ENCODE results near the gene ANKRD13A. TPM values are rescaled to one million over a fixed set of nuclear protein-coding genes. Genes with fewer than 3 reads are reported as not detected.

ANKRD13A gene
- total and polyA plus RNA-seq, 2 of the 13 experiments (the other 11 are each of a cell fraction or from before 2014, with no cell fraction given): 34.1 to 41.6 TPM

GRCh38 chr12:109995686-109996482 is 3.3 kb upstream of the ANKRD13A start, which contains the start of gene GIT2 (continued):
- TF ChIP-seq IRF1 (CRISPR knock-in tag; IDR thresholded peaks at IDR 0.05; ENCODE audit: low read depth) (no peak), NAIF1 (CRISPR knock-in tag; IDR thresholded peaks at IDR 0.05; ENCODE audit: borderline replicate concordance) (no peak), GTF2F1 (IDR thresholded peaks at IDR 0.05; ENCODE audit: low read length) (no peak), MIER3 (CRISPR knock-in tag; IDR thresholded peaks at IDR 0.05; ENCODE audit: borderline replicate concordance) (no peak), SMAD3 (CRISPR knock-in tag; IDR thresholded peaks at IDR 0.05) (no peak; the same call in 1 of the 2 replicates), FUBP1 (CRISPR knock-in tag; IDR thresholded peaks at IDR 0.05; ENCODE audit: borderline replicate concordance) (no peak), SKI (IDR thresholded peaks at IDR 0.05; ENCODE audit: partially characterized antibody) (peak; percentile 72), KLF6 (CRISPR knock-in tag; IDR thresholded peaks at IDR 0.05) (no peak), SOX5 (CRISPR knock-in tag; IDR thresholded peaks at IDR 0.05; ENCODE audit: borderline replicate concordance) (no peak; the same call in 1 of the 2 replicates), SP140L (CRISPR knock-in tag; IDR thresholded peaks at IDR 0.05; ENCODE audit: borderline replicate concordance) (no peak), CEBPG (CRISPR knock-in tag; IDR thresholded peaks at IDR 0.05) (no peak), MYNN (CRISPR knock-in tag; IDR thresholded peaks at IDR 0.05; ENCODE audit: low read depth) (no peak), CBFB (CRISPR knock-in tag; IDR thresholded peaks at IDR 0.05) (no peak), SP5 (CRISPR knock-in tag; IDR thresholded peaks at IDR 0.05; ENCODE audit: borderline replicate concordance, low read depth) (no peak), ZNF761 (CRISPR knock-in tag; conservative IDR thresholded peaks at IDR 0.05) (peak; percentile 66; the same call in 1 of the 2 replicates), ZNF335 (CRISPR knock-in tag; IDR thresholded peaks at IDR 0.05) (no peak)
- TF ChIP-seq, protein P1, sequence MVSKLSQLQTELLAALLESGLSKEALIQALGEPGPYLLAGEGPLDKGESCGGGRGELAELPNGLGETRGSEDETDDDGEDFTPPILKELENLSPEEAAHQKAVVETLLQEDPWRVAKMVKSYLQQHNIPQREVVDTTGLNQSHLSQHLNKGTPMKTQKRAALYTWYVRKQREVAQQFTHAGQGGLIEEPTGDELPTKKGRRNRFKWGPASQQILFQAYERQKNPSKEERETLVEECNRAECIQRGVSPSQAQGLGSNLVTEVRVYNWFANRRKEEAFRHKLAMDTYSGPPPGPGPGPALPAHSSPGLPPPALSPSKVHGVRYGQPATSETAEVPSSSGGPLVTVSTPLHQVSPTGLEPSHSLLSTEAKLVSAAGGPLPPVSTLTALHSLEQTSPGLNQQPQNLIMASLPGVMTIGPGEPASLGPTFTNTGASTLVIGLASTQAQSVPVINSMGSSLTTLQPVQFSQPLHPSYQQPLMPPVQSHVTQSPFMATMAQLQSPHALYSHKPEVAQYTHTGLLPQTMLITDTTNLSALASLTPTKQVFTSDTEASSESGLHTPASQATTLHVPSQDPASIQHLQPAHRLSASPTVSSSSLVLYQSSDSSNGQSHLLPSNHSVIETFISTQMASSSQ (IDR thresholded peaks at IDR 0.05; ENCODE audit: low read depth): no peak
- TF ChIP-seq, protein P1 (CRISPR knock-in tag; IDR thresholded peaks at IDR 0.05; ENCODE audit: borderline replicate concordance): peak; percentile 42; the same call in 1 of the 2 replicates
- TF ChIP-seq, protein P2, sequence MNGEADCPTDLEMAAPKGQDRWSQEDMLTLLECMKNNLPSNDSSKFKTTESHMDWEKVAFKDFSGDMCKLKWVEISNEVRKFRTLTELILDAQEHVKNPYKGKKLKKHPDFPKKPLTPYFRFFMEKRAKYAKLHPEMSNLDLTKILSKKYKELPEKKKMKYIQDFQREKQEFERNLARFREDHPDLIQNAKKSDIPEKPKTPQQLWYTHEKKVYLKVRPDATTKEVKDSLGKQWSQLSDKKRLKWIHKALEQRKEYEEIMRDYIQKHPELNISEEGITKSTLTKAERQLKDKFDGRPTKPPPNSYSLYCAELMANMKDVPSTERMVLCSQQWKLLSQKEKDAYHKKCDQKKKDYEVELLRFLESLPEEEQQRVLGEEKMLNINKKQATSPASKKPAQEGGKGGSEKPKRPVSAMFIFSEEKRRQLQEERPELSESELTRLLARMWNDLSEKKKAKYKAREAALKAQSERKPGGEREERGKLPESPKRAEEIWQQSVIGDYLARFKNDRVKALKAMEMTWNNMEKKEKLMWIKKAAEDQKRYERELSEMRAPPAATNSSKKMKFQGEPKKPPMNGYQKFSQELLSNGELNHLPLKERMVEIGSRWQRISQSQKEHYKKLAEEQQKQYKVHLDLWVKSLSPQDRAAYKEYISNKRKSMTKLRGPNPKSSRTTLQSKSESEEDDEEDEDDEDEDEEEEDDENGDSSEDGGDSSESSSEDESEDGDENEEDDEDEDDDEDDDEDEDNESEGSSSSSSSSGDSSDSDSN (CRISPR knock-in tag; IDR thresholded peaks at IDR 0.05): peak; percentile 89

Data from HepG2 (cell line).